A549 (cell line): ENCODE measurements around the gene PLEKHA7. TPM values are rescaled to one million over a fixed set of nuclear protein-coding genes. Genes with fewer than 3 reads are reported as not detected.

Experiments used
- ATAC-seq, 2 experiments: fragments of 200-7000 bp in 1 of 2; fragments of >200 bp in 1 of 2; cut with Nextera tagmentation in 1 of 2; cut with Tn5 transposase in 1 of 2; 3 replicates each; pipeline versions ENCODE4 v1.8.0 to v1.9.1; 2018 to 2020; ENCODE audit warnings: mild to moderate bottlenecking in 1 of 2, moderate library complexity in 1 of 2
- CTCF ChIA-PET: fragments of 300-600 bp; sonication (Branson Sonifier 250); formaldehyde crosslinking; extraction: SDS; loops from one replicate; lab custom pipeline; 2021; ENCODE audit warnings: antibody characterized with exemption, inconsistent platforms; lab: Yijun Ruan, JAX
- POLR2A ChIA-PET: fragments of 350-600 bp; formaldehyde crosslinking; extraction: SDS; loops from one replicate; lab custom pipeline; 2021; ENCODE audit warnings: antibody characterized with exemption, inconsistent platforms; lab: Yijun Ruan, JAX
- DNase-seq, 2 experiments: peaks; one replicate each; pipeline versions ENCODE4 v3.0.0 to v3.0.0-alpha.2; 2011 to 2016; ENCODE audit warnings: low read depth in 1 of 2, low spot score in 1 of 2
- FAIRE-seq: peaks from 2 replicates; lab custom pipeline; 2011; peaks lifted over from hg19 to GRCh38; lab: Jason Lieb, UNC
- H3K27ac ChIP-seq, 2 experiments: fragments of >200 bp; sonication (Bioruptor Twin); formaldehyde crosslinking; 3 replicates each; pipeline ENCODE4 v1.5.1; 2016 to 2017
- H3K4me1 ChIP-seq: fragments of >200 bp; sonication (Bioruptor Twin); formaldehyde crosslinking; 3 replicates; pipeline ENCODE4 v1.6.1; 2016
- H3K4me2 ChIP-seq: fragments of >200 bp; sonication (Bioruptor Twin); formaldehyde crosslinking; 3 replicates; pipeline ENCODE4 v1.6.1; 2016
- H3K4me3 ChIP-seq: fragments of >200 bp; sonication (Bioruptor Twin); formaldehyde crosslinking; 3 replicates; pipeline ENCODE4 v1.5.1; 2016
- H3K9me3 ChIP-seq: fragments of >200 bp; sonication (Bioruptor Twin); formaldehyde crosslinking; 3 replicates; pipeline ENCODE4 v1.6.1; 2016
- BHLHE40 ChIP-seq: IDR thresholded peaks from 2 replicates; pipeline ENCODE4 v1.6.1; 2012; ENCODE audit warnings: low read depth, low read length, inconsistent platforms
- CBX2 ChIP-seq: fragments of 200-600 bp; sonication (generic); IDR thresholded peaks from 2 replicates; pipeline ENCODE4 v1.6.1; 2016; ENCODE audit warnings: low read depth, mild to moderate bottlenecking, borderline replicate concordance
- CHD4 ChIP-seq: fragments of 200-600 bp; sonication (generic); IDR thresholded peaks from 2 replicates; pipeline ENCODE4 v1.6.1; 2016; ENCODE audit warnings: antibody characterized with exemption, mild to moderate bottlenecking, borderline replicate concordance
- EHF ChIP-seq: fragments of 250-450 bp; sonication (Bioruptor Pico); IDR thresholded peaks from 2 replicates; pipeline ENCODE4 v1.5.0; 2020; ENCODE audit warnings: mild to moderate bottlenecking
- EHMT2 ChIP-seq: fragments of 200-600 bp; sonication (generic); IDR thresholded peaks from 2 replicates; pipeline ENCODE4 v1.6.1; 2016; ENCODE audit warnings: antibody characterized with exemption, low read depth, mild to moderate bottlenecking, moderate library complexity
- EP300 ChIP-seq, 2 experiments: fragments of >200 bp; sonication (Bioruptor Twin); formaldehyde crosslinking; IDR thresholded peaks; 2 replicates in 1 of 2; 3 replicates in 1 of 2; pipeline ENCODE4 v1.6.1; 2016 to 2017
- ESRRA ChIP-seq: fragments of 150-350 bp; IDR thresholded peaks from 2 replicates; pipeline ENCODE4 v1.6.1; 2014; ENCODE audit warnings: mild to moderate bottlenecking, low read length, borderline replicate concordance
- FOXS1 ChIP-seq: fragments of 250-450 bp; sonication (Bioruptor Pico); IDR thresholded peaks from 2 replicates; pipeline ENCODE4 v1.5.0; 2020; ENCODE audit warnings: mild to moderate bottlenecking, moderate library complexity
- GATA3 ChIP-seq: IDR thresholded peaks from 2 replicates; pipeline ENCODE4 v1.6.1; 2012; ENCODE audit warnings: borderline replicate concordance
- HDAC2 ChIP-seq: fragments of 200-600 bp; sonication (generic); IDR thresholded peaks from 2 replicates; pipeline ENCODE4 v1.6.1; 2016
- HES2 ChIP-seq: fragments of >200 bp; sonication (Bioruptor Twin); formaldehyde crosslinking; IDR thresholded peaks from 2 replicates; pipeline ENCODE4 v1.6.1; 2016
- HEYL ChIP-seq: fragments of 250-450 bp; sonication (Bioruptor Pico); IDR thresholded peaks from 2 replicates; pipeline ENCODE4 v1.8.0; 2021; ENCODE audit warnings: mild to moderate bottlenecking, moderate library complexity
- HMGXB4 ChIP-seq: fragments of 250-450 bp; sonication (Bioruptor Pico); IDR thresholded peaks from 2 replicates; pipeline ENCODE4 v1.5.0; 2021; ENCODE audit warnings: mild to moderate bottlenecking, moderate library complexity, borderline replicate concordance
- HOXB5 ChIP-seq: fragments of 250-450 bp; sonication (Bioruptor Pico); IDR thresholded peaks from 2 replicates; pipeline ENCODE4 v1.5.0; 2020; ENCODE audit warnings: mild to moderate bottlenecking, moderate library complexity
- JUNB ChIP-seq: fragments of >200 bp; sonication (Bioruptor Twin); formaldehyde crosslinking; IDR thresholded peaks from 2 replicates; pipeline ENCODE4 v1.6.1; 2016
- KDM1A ChIP-seq: fragments of 200-600 bp; sonication (generic); IDR thresholded peaks from 2 replicates; pipeline ENCODE4 v1.6.1; 2016; ENCODE audit warnings: low read depth, mild to moderate bottlenecking
- MAFK ChIP-seq: fragments of 450-650 bp; IDR thresholded peaks from 2 replicates; pipeline ENCODE4 v1.6.1; 2014; ENCODE audit not compliant: partially characterized antibody
- MAX ChIP-seq: IDR thresholded peaks from 2 replicates; pipeline ENCODE4 v1.6.1; 2012
- MAZ ChIP-seq: fragments of 150-350 bp; IDR thresholded peaks from 2 replicates; pipeline ENCODE4 v1.6.1; 2014; ENCODE audit warnings: antibody characterized with exemption, low read depth, low read length, borderline replicate concordance
- NFE2L2 ChIP-seq: fragments of 150-350 bp; conservative IDR thresholded peaks from 2 replicates; pipeline ENCODE4 v1.6.1; 2014; ENCODE audit warnings: low read length
- PBX3 ChIP-seq: IDR thresholded peaks from 2 replicates; pipeline ENCODE4 v1.6.1; 2012
- POLR2A ChIP-seq: IDR thresholded peaks from 2 replicates; pipeline ENCODE4 v1.6.1; 2012; ENCODE audit warnings: mild to moderate bottlenecking, low read length
- POLR2AphosphoS2 ChIP-seq: conservative IDR thresholded peaks from 2 replicates; pipeline ENCODE4 v1.6.1; 2012; ENCODE audit warnings: low read length, improper control_type of control experiment, inconsistent platforms
- REST ChIP-seq: fragments of 200-600 bp; sonication (generic); IDR thresholded peaks from 2 replicates; pipeline ENCODE4 v1.6.1; 2016; ENCODE audit warnings: antibody characterized with exemption, mild to moderate bottlenecking, moderate library complexity
- RFX5 ChIP-seq: fragments of 450-650 bp; IDR thresholded peaks from 2 replicates; pipeline ENCODE4 v1.7.1; 2014; ENCODE audit warnings: antibody characterized with exemption, mild to moderate bottlenecking, moderate library complexity
- RNF2 ChIP-seq: fragments of 200-600 bp; sonication (generic); IDR thresholded peaks from 2 replicates; pipeline ENCODE4 v1.6.1; 2016; ENCODE audit warnings: low read depth, mild to moderate bottlenecking, antibody characterized with exemption, moderate library complexity, borderline replicate concordance
- SREBF2 ChIP-seq: fragments of 450-650 bp; IDR thresholded peaks from 2 replicates; pipeline ENCODE4 v1.6.1; 2014; ENCODE audit warnings: mild to moderate bottlenecking, moderate library complexity
- TFCP2L1 ChIP-seq: fragments of 250-450 bp; sonication (Bioruptor Pico); IDR thresholded peaks from 2 replicates; pipeline ENCODE4 v1.5.0; 2021; ENCODE audit warnings: mild to moderate bottlenecking
- TP53 ChIP-seq: fragments of 250-450 bp; sonication (Bioruptor Pico); IDR thresholded peaks from 2 replicates; pipeline ENCODE4 v1.5.0; 2021; ENCODE audit warnings: mild to moderate bottlenecking, moderate library complexity
- USF2 ChIP-seq: fragments of 450-650 bp; IDR thresholded peaks from 2 replicates; pipeline ENCODE4 v1.6.1; 2014; ENCODE audit warnings: antibody characterized with exemption
- ZFP36 ChIP-seq: fragments of 450-650 bp; IDR thresholded peaks from 2 replicates; pipeline ENCODE4 v1.6.1; 2014; ENCODE audit warnings: borderline replicate concordance; ENCODE audit not compliant: partially characterized antibody
- ZNF302 ChIP-seq: fragments of 250-450 bp; sonication (Bioruptor Pico); IDR thresholded peaks from 2 replicates; pipeline ENCODE4 v1.9.0; 2021; ENCODE audit warnings: inconsistent platforms, mild to moderate bottlenecking, moderate library complexity
- ZSCAN20 ChIP-seq: fragments of 250-450 bp; sonication (Bioruptor Pico); IDR thresholded peaks from 2 replicates; pipeline ENCODE4 v1.8.0; 2022; ENCODE audit warnings: mild to moderate bottlenecking, moderate library complexity
- WGBS: methylation state at CpG from one replicate; pipeline ENCODE4 v1.1.6; 2017; ENCODE audit errors: missing lambda C conversion rate; 5-methylcytosine and 5-hydroxymethylcytosine counted together
- polyA plus RNA-seq, 4 experiments: library from polyadenylated mRNA; depleted of rRNA in 3 of 4; stranded (reverse); fragments of >200 nt; fragmentation: RNase III in 1 of 4; extraction: RNeasy Plus Mini Kit Qiagen cat#74134 plus additional on column Dnase treatment in 1 of 4; gene quantifications; 2 replicates in 3 of 4; 3 replicates in 1 of 4; pipeline ENCODE4 v1.2.3, GENCODE V29; 2011 to 2017

The PLEKHA7 gene
- polyA plus RNA-seq, 2 of the 4 experiments (the other 2 are of a cell fraction) = 8.7 to 13.8 TPM

- WGBS = 90% methylated on average over 2 of the region's 2 CpGs
- no peak overlapping the region for H3K27ac ChIP-seq
- TF ChIP-seq KDM1A = no peak
- TF ChIP-seq EHMT2 = no peak
- no peak for TF ChIP-seq HES2
- no peak for TF ChIP-seq ZFP36
- no peak for TF ChIP-seq HMGXB4 (CRISPR knock-in tag)
- TF ChIP-seq RFX5 = no peak
- no peak for TF ChIP-seq CBX2
- no peak for TF ChIP-seq CHD4
- TF ChIP-seq JUNB = no peak
- TF ChIP-seq ZNF302 (CRISPR knock-in tag) = no peak
- TF ChIP-seq TP53 (CRISPR knock-in tag) = no peak
- no peak for TF ChIP-seq HEYL (CRISPR knock-in tag)
- TF ChIP-seq MAZ = no peak
- no peak for TF ChIP-seq MAX
- no peak for TF ChIP-seq HDAC2
- TF ChIP-seq NFE2L2 = no peak
- TF ChIP-seq POLR2AphosphoS2 = no peak
- TF ChIP-seq, all 56 proteins: peak for 0
- no peak for FAIRE-seq
- no peaks in the 10 kb centered on the region; the same call in 2 of the 3 replicates for H3K9me3 ChIP-seq
- no peak overlapping the region for H3K4me2 ChIP-seq
- DNase-seq = no peak
- ChIA-PET POLR2A (no interaction called here), CTCF (interaction anchor here (0.9 to 1.9 kb wide), 2 partner anchors 11 to 59 kb away, joined by 3 to 5 read pairs; no protein-coding TSS in a partner anchor)
- peaks cover 13% of the 10 kb centered on the region for H3K4me1 ChIP-seq
- no peak overlapping the region for H3K4me3 ChIP-seq
- ATAC-seq = no peak
These were observed 10.8 kb downstream of the PLEKHA7 start for GRCh38 chr11:17003426-17003825.

- Histone ChIP-seq H3K9me3 (no peaks in the 10 kb centered on the region; the same call in 2 of the 3 replicates), H3K27ac (no peak overlapping the region), H3K4me2 (no peak overlapping the region), H3K4me3 (no peak overlapping the region), H3K4me1 (peaks cover 17% of the 10 kb centered on the region)
- WGBS = 91% methylated on average over 4 of the region's 4 CpGs
- ATAC-seq (no peak), DNase-seq (no peak), FAIRE-seq (no peak)
- ChIA-PET CTCF (no interaction called here), POLR2A (no interaction called here)
- TF ChIP-seq POLR2AphosphoS2 = no peak
- TF ChIP-seq ZSCAN20 (CRISPR knock-in tag) = no peak
- no peak for TF ChIP-seq GATA3
- TF ChIP-seq RNF2 = no peak
- no peak for TF ChIP-seq POLR2A
- TF ChIP-seq FOXS1 (CRISPR knock-in tag) = no peak
- no peak for TF ChIP-seq ESRRA
- no peak for TF ChIP-seq REST
- TF ChIP-seq TFCP2L1 (CRISPR knock-in tag) = no peak
- TF ChIP-seq CBX2 = no peak
- TF ChIP-seq SREBF2 = no peak
- no peak for TF ChIP-seq PBX3
- no peak for TF ChIP-seq HOXB5
- no peak for TF ChIP-seq RFX5
- TF ChIP-seq MAFK = no peak
- TF ChIP-seq BHLHE40 = no peak
- no peak for TF ChIP-seq EP300 (IDR thresholded peaks at IDR 0.05)
- TF ChIP-seq USF2 = no peak
- TF ChIP-seq EHF (CRISPR knock-in tag) = no peak
These were observed 11.7 kb downstream of the PLEKHA7 start for GRCh38 chr11:17002543-17002942.
